Measurements from ENCODE around the gene CCL7. TPM values are rescaled to one million over a fixed set of nuclear protein-coding genes. Genes with fewer than 3 reads are reported as not detected.

CCL7 gene
- total RNA-seq, 1 donor from 2014 or later, result not detected

DNA sequence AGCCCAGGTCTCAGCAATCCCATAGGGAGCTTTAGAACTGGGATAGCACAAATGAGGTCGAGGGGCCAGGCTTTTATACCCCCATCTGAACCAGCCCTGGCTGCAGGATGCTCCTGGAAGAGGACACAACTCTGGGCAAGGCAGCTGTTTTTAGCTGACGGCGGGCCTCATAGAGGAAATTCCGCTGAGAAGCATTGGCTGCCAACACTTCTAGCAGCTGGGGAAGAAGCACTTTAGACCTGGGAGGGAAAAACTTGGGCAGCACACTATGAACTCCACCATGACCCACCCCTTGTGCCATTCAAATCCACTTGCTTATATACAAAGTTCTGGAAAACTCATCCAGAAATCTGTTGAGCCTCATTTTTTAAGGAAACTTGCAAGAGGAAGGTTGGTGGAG, 20.6 kb downstream of the CCL7 start:
- DNase-seq (ENCODE audit: low read depth) (no peak), FAIRE-seq (peak; percentile 43)
- no peak overlapping the region for H3K4me3 ChIP-seq (ENCODE audit: low read depth, low read length)
- H3K27me3 ChIP-seq (ENCODE audit: control insufficient read depth, insufficient read depth, low read length), result no peaks in the 10 kb centered on the region
- no peaks in the 10 kb centered on the region for H3K36me3 ChIP-seq (ENCODE audit: control insufficient read depth, insufficient read depth, low read length)
- TF ChIP-seq CTCF (IDR thresholded peaks at IDR 0.05; ENCODE audit: insufficient read depth, low read length, severe bottlenecking), result no peak

DNA sequence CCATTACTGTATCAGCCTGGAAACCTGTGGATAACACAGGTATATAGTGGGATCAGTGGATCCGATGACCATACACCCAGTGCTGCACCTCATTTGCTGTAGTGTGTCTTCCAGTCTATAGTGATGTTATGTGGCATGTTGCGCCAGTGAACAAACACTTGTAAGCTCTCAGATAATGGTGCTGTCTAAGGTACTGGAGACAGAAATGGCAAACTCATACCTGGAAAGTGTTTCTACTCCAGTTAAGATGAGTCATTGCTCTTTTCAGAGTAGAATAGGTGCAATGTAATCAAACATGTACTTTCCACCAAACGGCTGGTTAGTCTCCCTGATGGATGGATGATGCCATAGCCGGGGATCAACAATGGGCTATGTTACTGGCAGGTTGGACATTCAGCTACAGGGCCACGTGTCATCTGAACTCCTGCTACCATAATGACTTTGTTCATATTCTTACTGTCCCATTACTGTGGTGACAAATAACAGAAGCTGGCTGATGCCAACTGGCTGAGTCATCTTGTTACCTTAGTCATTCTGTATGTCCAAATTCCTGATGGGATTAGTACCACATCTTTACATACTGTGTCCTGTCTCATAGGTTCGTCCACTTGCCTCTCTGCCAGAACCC, 21.8 kb downstream of the CCL7 start:
- DNase-seq (ENCODE audit: low read depth) (peak; percentile 61), FAIRE-seq (peak; percentile 90)
- TF ChIP-seq CTCF (IDR thresholded peaks at IDR 0.05; ENCODE audit: insufficient read depth, low read length, severe bottlenecking), result no peak

GRCh38 chr17:34299027-34299426, 29.0 kb downstream of the CCL7 start:
- no peak for TF ChIP-seq CTCF (IDR thresholded peaks at IDR 0.05; ENCODE audit: insufficient read depth, low read length, severe bottlenecking)
- DNase-seq (ENCODE audit: low read depth) (peak; percentile 24), FAIRE-seq (no peak)
- Histone ChIP-seq H3K36me3 (ENCODE audit: control insufficient read depth, insufficient read depth, low read length) (no peaks in the 10 kb centered on the region), H3K4me3 (ENCODE audit: low read depth, low read length) (no peak overlapping the region), H3K27me3 (ENCODE audit: control insufficient read depth, insufficient read depth, low read length) (no peaks in the 10 kb centered on the region)

More for the DNA sequence above, 21.8 kb downstream of the CCL7 start:
- Histone ChIP-seq H3K27me3 (ENCODE audit: control insufficient read depth, insufficient read depth, low read length) (no peaks in the 10 kb centered on the region), H3K4me3 (ENCODE audit: low read depth, low read length) (no peak overlapping the region), H3K36me3 (ENCODE audit: control insufficient read depth, insufficient read depth, low read length) (no peaks in the 10 kb centered on the region)

DNA sequence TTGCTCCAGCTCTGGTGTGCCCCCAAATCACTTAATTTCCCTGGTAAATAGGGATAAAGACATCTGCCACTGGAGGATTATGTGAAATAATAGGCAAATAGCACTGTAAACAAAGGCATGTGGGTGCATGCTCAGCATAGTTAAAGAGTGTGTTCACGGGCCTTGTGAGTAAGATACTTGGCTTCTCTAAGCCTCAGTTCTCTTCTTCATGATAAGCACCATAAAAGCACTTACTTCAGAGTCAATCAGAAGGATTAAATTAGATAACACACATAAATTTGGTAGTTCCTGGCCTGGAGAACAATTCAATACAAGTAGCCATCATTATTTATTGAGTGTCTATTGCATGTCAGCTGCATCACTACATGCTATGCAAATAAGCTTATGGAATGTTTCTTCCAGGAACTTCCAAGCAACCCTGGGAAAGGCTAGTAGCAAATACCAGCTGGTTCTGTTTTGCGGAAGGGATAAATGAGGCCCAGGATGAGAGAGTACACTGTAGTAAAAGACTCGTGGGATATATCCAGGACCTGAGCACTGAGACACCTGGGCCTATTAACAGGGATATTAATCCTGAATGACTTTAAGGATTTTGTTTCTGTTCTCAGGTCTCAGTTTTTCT, 30.0 kb downstream of the CCL7 start:
- DNase-seq (ENCODE audit: low read depth), result peak; percentile 87
- Histone ChIP-seq H3K36me3 (ENCODE audit: control insufficient read depth, insufficient read depth, low read length) (no peaks in the 10 kb centered on the region), H3K27me3 (ENCODE audit: control insufficient read depth, insufficient read depth, low read length) (no peaks in the 10 kb centered on the region), H3K4me3 (ENCODE audit: low read depth, low read length) (no peak overlapping the region)
- TF ChIP-seq CTCF (IDR thresholded peaks at IDR 0.05; ENCODE audit: insufficient read depth, low read length, severe bottlenecking), result no peak
- FAIRE-seq, result peak; percentile 28

DNA sequence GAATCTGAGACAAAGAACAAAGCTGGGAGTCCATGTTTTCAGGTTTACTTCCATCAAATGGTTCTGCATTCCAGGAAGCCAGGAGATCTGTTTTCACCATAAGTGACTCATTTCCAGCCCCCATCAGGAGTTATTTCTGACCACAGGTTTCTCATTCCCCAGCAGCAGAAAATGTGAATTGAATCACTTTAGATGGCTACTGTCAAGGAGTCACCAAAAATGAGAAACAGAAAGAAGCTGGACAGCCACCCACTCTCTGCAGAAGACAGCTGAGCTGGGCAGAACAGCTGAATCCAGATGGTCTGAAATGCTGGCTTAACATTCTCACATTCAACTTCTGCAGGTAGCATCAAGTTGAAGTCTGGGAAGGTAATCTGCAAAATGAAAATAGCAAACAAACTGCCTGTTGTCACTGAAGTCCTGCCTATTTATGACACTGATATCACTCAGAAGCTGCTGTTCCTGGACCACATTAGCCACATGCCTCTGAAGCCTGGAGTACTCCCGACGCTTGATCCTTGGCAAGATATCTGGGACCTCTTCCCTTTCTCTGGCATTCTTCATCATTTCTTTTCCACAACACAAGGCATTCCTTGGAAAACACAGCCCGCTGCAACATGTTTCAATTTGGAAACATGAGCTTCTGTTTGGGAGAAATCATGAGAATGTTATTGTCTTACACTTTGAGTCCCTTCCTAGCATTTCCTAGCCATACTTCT, 30.8 kb downstream of the CCL7 start:
- Histone ChIP-seq H3K36me3 (ENCODE audit: control insufficient read depth, insufficient read depth, low read length) (no peaks in the 10 kb centered on the region), H3K27me3 (ENCODE audit: control insufficient read depth, insufficient read depth, low read length) (no peaks in the 10 kb centered on the region), H3K4me3 (ENCODE audit: low read depth, low read length) (no peak overlapping the region)
- FAIRE-seq, result no peak
- TF ChIP-seq CTCF (IDR thresholded peaks at IDR 0.05; ENCODE audit: insufficient read depth, low read length, severe bottlenecking), result no peak
- DNase-seq (ENCODE audit: low read depth), result peak; percentile 81
